ENCODE measurements around the gene CALCOCO1.
A peak's percentile ranks its signal among the peaks of the same experiment; 100 is the strongest.

The CALCOCO1 gene

DNA sequence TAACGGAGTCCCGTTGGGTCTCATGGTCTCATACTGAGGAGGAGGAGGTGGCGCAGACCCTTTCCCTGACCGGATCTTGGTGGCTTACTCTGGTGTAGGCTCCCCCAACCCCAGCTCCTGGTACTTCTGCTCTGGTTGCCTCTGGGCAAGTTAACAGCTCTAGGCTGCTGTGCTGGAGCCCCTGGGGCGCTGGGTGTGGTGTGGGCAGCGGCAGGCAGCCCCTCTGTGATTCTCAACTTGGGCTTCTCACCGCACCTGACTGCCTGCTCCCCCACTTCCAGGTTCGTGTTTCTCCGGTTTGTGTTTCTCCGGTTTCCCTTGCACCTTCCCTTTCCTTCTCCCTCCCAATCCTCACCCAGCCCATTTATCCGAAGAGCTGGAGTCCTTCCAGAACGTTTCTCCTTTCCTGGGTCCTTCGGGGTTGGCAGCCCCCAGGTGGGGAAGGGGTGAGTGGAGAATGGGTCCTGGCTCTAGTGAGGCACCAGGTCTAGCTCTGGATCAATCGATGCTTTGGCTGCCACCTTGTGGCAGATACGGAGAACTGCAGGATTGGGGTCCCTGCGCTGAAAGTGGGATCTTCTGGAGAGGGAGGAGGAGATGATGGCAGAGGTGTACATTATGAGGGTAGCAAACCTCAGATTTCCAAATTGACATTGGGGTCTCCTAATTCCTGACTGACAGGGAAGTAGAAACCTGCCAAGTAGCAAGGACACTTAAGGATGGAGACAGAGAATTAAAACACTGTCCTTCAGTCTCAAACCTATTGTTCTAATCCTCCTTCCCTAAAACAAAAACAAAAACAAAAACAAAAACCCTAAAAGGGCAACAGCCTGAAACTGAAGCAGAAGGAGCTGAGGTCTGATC is 16.2 kb upstream of the CALCOCO1 start:
- H4K20me1 ChIP-seq (ENCODE audit: insufficient read depth, low read length) = no peaks in the 10 kb centered on the region
- no peaks in the 10 kb centered on the region for H3K79me2 ChIP-seq (ENCODE audit: low read length)
- H3K27ac ChIP-seq (ENCODE audit: low read length) = no peak overlapping the region
- H3K9me3 ChIP-seq (replicated peaks; ENCODE audit: insufficient read depth, low read length) = no peaks in the 10 kb centered on the region
- no peaks in the 10 kb centered on the region for H3K36me3 ChIP-seq (replicated peaks; ENCODE audit: insufficient read depth, low read length)
- no peak overlapping the region for H3K9ac ChIP-seq (ENCODE audit: low read length)
- DNase-seq = peak; percentile 61
- peak overlapping the region; percentile 4; the same call in 1 of the 2 replicates for H3K4me2 ChIP-seq (ENCODE audit: low read depth, low read length)
- H3K4me3 ChIP-seq (ENCODE audit: low read length) = no peak overlapping the region
- no peak overlapping the region for H2AFZ ChIP-seq (ENCODE audit: low read length)
- H3F3A ChIP-seq (ENCODE audit: insufficient read depth, low read length) = no peaks in the 10 kb centered on the region
- H3K4me1 ChIP-seq (ENCODE audit: low read length) = no peaks in the 10 kb centered on the region
- H3K27me3 ChIP-seq (replicated peaks; ENCODE audit: insufficient read depth, low read length) = peaks cover 60% of the 10 kb centered on the region
- TF ChIP-seq, protein P1, sequence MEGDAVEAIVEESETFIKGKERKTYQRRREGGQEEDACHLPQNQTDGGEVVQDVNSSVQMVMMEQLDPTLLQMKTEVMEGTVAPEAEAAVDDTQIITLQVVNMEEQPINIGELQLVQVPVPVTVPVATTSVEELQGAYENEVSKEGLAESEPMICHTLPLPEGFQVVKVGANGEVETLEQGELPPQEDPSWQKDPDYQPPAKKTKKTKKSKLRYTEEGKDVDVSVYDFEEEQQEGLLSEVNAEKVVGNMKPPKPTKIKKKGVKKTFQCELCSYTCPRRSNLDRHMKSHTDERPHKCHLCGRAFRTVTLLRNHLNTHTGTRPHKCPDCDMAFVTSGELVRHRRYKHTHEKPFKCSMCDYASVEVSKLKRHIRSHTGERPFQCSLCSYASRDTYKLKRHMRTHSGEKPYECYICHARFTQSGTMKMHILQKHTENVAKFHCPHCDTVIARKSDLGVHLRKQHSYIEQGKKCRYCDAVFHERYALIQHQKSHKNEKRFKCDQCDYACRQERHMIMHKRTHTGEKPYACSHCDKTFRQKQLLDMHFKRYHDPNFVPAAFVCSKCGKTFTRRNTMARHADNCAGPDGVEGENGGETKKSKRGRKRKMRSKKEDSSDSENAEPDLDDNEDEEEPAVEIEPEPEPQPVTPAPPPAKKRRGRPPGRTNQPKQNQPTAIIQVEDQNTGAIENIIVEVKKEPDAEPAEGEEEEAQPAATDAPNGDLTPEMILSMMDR (IDR thresholded peaks at IDR 0.05; ENCODE audit: low read length) = peak; percentile 96
- no peak for TF ChIP-seq EZH2 (optimal IDR thresholded peaks at IDR 0.05; ENCODE audit: low read depth, low read length)
- TF ChIP-seq EZH2phosphoT487 (IDR thresholded peaks at IDR 0.05; ENCODE audit: low read length) = no peak
- no peaks in the 10 kb centered on the region for H3K9me2 ChIP-seq (replicated peaks; ENCODE audit: insufficient read depth, low read length)

DNA sequence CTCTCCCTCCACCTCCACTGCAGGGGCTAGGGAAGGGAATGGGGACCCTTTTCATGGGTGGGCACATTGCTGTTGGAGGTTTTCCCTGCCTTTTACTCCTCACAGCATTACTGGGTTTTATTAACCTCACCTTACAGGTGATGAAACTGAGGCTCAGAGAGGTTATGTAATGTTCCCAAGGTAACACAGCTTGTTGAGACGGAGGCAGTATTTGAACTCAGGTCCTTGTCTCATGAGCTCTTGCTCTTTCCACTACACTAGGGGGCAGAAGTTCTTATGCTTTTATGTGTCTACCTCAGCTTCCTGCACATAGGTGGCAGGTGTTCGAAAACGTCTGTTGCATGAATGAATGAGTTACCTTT is 12.9 kb upstream of the CALCOCO1 start:
- TF ChIP-seq EZH2phosphoT487 (IDR thresholded peaks at IDR 0.05; ENCODE audit: low read length) (no peak), EZH2 (optimal IDR thresholded peaks at IDR 0.05; ENCODE audit: low read depth, low read length) (no peak)
- TF ChIP-seq, protein P1 (IDR thresholded peaks at IDR 0.05; ENCODE audit: low read length) = no peak
- H3K27me3 ChIP-seq (replicated peaks; ENCODE audit: insufficient read depth, low read length) = peaks cover 56% of the 10 kb centered on the region

GRCh38 chr12:53739214-53740129 is 12.2 kb upstream of the CALCOCO1 start:
- Histone ChIP-seq H3F3A (ENCODE audit: insufficient read depth, low read length) (no peaks in the 10 kb centered on the region), H3K27ac (ENCODE audit: low read length) (no peak overlapping the region), H3K4me2 (ENCODE audit: low read depth, low read length) (no peak overlapping the region), H3K9me3 (replicated peaks; ENCODE audit: insufficient read depth, low read length) (no peaks in the 10 kb centered on the region), H3K9ac (ENCODE audit: low read length) (no peak overlapping the region), H4K20me1 (ENCODE audit: insufficient read depth, low read length) (no peaks in the 10 kb centered on the region), H2AFZ (ENCODE audit: low read length) (peak overlapping the region; percentile 54; the same call in 1 of the 2 replicates), H3K4me1 (ENCODE audit: low read length) (no peaks in the 10 kb centered on the region), H3K27me3 (replicated peaks; ENCODE audit: insufficient read depth, low read length) (peaks cover 50% of the 10 kb centered on the region), H3K4me3 (ENCODE audit: low read length) (no peak overlapping the region), H3K9me2 (replicated peaks; ENCODE audit: insufficient read depth, low read length) (no peaks in the 10 kb centered on the region), H3K79me2 (ENCODE audit: low read length) (no peaks in the 10 kb centered on the region), H3K36me3 (replicated peaks; ENCODE audit: insufficient read depth, low read length) (no peaks in the 10 kb centered on the region)
- DNase-seq = no peak
- TF ChIP-seq EZH2 (optimal IDR thresholded peaks at IDR 0.05; ENCODE audit: low read depth, low read length) (no peak), EZH2phosphoT487 (IDR thresholded peaks at IDR 0.05; ENCODE audit: low read length) (no peak)
- TF ChIP-seq, protein P1 (IDR thresholded peaks at IDR 0.05; ENCODE audit: low read length) = no peak

More for the DNA sequence above, 12.9 kb upstream of the CALCOCO1 start:
- no peaks in the 10 kb centered on the region for H3K9me2 ChIP-seq (replicated peaks; ENCODE audit: insufficient read depth, low read length)
- H4K20me1 ChIP-seq (ENCODE audit: insufficient read depth, low read length) = no peaks in the 10 kb centered on the region
- H3F3A ChIP-seq (ENCODE audit: insufficient read depth, low read length) = no peaks in the 10 kb centered on the region
- H3K4me3 ChIP-seq (ENCODE audit: low read length) = no peak overlapping the region
- no peak for DNase-seq
- H2AFZ ChIP-seq (ENCODE audit: low read length) = no peak overlapping the region
- H3K27ac ChIP-seq (ENCODE audit: low read length) = no peak overlapping the region
- H3K9me3 ChIP-seq (replicated peaks; ENCODE audit: insufficient read depth, low read length) = no peaks in the 10 kb centered on the region
- no peak overlapping the region for H3K9ac ChIP-seq (ENCODE audit: low read length)
- no peaks in the 10 kb centered on the region for H3K4me1 ChIP-seq (ENCODE audit: low read length)
- H3K79me2 ChIP-seq (ENCODE audit: low read length) = no peaks in the 10 kb centered on the region
- no peak overlapping the region for H3K4me2 ChIP-seq (ENCODE audit: low read depth, low read length)
- H3K36me3 ChIP-seq (replicated peaks; ENCODE audit: insufficient read depth, low read length) = no peaks in the 10 kb centered on the region

All from MM.1S (cell line).